SIG-M5 (cell line): ENCODE data around the gene CCNY.

ENCODE experiments used
- DNase-seq: peaks from one replicate; lab custom pipeline; 2025; lab: John Stamatoyannopoulos, UW

The CCNY gene

DNA sequence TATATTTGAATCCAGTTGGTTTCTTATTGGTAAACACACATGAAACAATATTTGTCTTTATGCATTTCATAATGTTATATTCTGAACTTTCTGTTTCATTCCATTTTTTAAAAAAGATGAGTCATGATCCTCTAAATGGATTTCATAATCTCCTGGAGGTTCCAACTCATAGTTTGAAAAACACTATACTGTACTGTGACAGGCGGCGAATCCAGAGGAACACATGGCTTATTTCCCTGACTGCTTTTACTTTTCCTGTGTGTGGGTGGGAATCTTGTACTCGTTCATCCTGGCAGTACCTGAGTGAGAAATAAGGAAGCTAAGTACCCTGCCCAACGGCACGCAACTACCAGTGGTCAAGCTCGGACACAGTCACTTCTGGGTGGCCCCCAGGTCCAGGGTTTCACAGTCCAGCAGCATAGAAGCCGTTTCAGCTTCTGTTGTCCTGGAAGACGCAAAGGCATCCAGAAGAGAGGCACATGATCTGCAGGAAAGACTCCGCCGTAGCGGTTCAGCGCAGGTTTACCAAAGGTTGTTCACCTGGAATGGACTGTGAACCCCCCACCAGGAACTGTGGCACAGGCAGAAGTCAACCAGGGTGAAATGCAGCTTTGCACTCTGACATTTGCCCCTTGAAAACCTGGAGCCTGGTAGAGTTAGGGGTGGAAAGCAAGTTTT, 117.7 kb downstream of the CCNY start:
- no peak for DNase-seq

DNA sequence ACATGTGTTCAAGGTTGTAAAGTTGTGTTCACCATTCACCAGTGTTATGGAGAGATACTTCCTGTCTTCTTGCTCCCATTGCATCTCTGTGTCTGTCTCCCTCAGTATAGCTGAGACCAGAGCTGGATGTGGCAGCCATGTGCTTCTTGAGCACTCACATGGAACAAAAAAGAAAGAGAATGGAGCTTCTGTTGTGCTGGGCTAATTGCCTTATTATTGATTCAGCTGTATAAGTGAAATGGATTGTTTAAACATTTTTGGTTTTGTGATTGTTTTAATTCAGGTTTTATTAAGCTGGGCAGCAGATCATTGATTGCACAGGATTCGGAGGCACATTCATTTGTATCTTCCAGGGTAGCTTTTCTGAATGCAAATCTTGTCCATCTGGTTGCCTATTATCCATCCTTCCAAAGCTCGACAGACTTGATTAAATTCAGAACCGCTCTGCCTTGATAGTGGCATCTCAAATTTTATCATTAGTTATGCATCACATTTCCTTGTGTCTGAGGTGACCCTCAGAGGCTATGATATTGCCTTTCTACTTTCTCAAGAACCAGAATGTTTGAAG, 119.9 kb downstream of the CCNY start:
- no peak for DNase-seq

- DNase-seq: no peak
These were observed 120.5 kb downstream of the CCNY start for GRCh38 chr10:35456784-35457183.

- no peak for DNase-seq
These were observed 122.5 kb downstream of the CCNY start for GRCh38 chr10:35458500-35459448.

- DNase-seq: no peak
These were observed 123.1 kb downstream of the CCNY start for GRCh38 chr10:35459449-35459847.

- DNase-seq: no peak
These were observed 124.6 kb downstream of the CCNY start for GRCh38 chr10:35460852-35461460.

- no peak for DNase-seq
These were observed 126.2 kb downstream of the CCNY start for GRCh38 chr10:35462491-35462934.

DNA sequence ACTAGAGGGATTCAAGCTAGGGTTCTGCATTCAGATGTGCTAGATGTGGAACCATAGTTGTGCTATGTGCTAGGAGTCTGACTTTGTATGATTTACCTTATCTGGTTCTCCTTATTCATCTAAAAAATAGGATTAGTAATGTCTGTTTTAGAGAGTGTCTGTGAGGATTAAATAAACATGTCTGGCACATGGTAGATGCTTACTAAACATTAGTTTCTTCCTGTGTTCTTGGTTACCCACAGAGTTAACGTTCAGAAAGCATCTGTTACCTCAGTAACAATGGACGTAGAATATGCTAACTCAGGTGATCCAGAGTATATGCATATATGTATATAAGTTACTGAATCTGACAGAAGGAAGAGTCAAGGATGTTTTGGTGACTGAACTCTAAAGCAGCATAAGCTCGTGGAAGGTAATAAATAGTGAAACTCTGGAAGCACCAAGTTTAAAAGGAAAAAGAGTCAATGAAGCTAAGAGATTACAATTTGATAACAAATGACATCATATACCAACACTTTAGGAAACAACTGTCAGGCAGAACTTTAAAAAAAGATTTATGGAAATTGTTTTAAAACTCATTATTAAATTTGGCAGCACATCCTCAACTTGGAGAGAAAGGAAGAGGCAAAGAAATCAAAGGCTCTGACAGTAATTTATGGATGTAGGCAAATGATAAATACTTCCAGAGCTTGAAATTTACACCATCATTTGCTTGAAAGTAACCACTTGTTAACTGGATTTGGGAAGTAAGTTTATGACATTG, 127.0 kb downstream of the CCNY start:
- no peak for DNase-seq

GRCh38 chr10:35463878-35464277, 127.6 kb downstream of the CCNY start:
- no peak for DNase-seq

- DNase-seq: no peak
These were observed 128.6 kb downstream of the CCNY start for GRCh38 chr10:35464825-35465456.

GRCh38 chr10:35465673-35466072, 129.4 kb downstream of the CCNY start:
- DNase-seq: no peak

DNA sequence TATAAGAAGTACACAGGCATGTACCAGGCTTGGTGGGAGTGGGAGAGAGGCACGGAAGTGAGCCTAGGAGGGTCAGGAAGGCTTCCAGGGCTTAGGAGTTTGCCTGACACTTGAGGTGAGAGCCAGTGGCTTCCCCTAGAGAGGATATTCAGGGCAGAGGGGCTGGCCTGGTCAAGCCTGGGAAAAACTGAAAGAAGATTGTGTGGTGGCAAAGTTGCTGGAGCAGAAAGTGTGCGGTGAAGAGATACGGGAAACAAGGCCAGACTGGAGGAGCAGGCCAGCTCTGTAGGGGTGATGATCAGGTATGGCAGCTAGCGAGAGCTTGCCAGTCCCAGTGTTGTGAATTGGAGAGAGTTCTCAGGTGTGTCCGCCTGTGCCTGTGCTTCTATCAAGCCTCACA, 129.9 kb downstream of the CCNY start:
- DNase-seq: no peak

DNA sequence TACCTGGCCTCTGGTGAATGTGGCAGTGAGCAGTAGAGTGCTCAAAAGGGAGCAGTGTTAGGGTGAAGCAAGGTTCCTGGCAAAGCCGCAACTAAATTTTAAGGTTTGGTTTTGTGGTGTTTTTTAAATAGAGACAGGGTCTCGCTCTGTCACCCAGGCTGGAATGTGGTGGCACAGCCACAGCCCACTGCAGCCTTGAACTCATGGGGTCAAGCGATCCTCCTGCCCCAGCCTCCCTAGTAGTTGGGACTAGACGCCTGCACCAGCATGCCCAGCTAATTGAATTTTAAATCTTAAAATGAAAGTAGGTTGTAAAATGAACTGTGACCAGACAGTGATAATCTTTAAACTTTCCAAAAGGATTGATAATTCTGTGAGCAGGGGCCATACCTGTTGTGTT, 130.4 kb downstream of the CCNY start:
- DNase-seq: no peak

- DNase-seq: no peak
These were observed 130.9 kb downstream of the CCNY start for GRCh38 chr10:35467186-35467585.

- DNase-seq: no peak
These were observed 134.1 kb downstream of the CCNY start for GRCh38 chr10:35470248-35470924.

- no peak for DNase-seq
These were observed 134.6 kb downstream of the CCNY start for GRCh38 chr10:35470925-35471315.

- DNase-seq: no peak
These were observed 135.1 kb downstream of the CCNY start for GRCh38 chr10:35471435-35471834.

DNA sequence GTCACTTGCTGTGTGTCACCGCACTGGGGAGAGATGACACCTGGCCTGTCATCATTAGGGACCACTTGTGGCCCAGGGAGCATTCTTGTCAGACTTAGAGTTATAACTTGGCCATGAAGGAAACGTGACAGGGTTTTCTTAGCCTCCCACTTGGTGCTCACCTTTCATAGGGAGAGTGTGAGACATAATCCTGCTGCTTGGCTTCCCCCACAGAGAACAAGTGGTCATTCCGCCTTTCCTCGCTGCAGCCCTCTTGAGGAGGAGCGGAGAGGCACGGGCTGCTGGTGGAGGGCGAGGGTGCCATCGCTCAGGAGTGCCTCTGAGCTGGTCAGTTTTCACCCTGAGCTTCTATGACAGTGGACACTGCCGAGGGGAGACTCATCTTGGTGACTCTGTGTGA, 143.8 kb downstream of the CCNY start:
- no peak for DNase-seq

DNA sequence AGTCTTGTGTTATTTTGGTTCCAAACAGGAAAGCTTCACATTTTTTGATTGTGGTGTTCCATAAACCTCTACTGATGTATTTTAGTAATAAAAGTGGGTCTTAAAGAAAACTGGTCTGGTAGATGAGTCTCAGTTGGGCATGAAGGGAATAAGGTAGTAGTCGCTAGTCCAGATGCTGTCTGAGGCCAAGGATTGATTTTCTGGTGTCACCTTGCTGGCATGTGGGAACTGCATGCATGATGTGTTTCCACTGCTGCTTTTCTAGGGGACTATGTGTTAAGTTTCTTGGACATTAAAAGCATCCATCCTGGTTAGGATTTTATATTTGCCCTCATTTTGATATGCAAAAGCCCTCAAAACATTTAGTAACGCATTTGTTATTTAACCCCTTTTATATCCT, 145.1 kb downstream of the CCNY start:
- DNase-seq: no peak

DNA sequence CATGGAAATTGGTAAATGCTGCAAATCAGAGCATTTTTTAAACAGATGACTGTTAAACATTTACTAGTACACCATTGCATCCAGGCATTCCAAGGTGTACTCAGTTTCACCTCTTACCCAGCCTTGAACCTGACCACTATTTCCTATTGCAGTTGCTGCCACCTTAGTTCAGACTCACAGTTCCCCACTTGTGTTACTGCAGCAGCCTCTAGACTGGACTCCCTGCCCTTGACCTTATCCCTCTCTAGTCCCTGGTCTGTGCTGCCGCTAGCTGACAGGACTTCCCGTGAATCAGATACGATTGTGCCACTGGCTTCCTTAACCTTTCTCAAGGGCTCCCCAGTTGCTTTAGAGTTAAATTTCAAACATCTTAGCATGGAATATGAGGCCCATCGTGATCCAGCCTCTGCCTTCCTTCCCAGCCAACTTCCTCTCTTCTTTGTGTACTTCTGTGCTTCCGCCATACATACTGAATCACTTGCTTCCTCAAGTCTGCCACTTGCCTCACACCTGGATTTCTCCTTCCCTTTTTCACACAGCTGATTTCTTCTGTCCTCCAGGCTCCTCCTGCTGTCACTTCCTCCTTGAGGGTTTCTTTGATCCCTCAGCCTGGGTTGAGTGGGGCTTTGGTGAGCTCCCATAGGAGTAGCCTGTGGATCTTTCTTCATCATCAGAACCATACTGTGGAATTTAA, 150.1 kb downstream of the CCNY start:
- no peak for DNase-seq
